Measurements from ENCODE around the gene SORCS2.

The SORCS2 gene

DNA sequence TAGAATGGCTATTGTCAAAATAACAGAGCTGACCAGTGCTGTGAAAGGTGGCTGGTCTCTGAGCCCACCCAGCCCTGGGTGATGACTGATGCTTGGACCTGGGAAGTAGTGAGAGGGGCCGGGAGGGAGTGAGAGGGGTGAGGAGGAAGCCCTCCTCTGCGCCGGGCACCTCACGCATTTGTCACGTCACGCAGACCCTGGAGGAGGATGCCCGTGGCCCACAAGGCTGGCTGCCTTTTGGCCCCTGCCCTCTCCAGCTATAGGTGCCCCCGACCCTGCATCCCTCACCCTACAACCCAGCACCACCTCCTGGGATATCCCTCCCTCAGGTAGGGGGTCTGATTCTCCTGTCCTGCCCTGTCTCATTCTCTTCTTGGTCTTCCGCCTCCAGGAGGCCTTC lies 539.9 kb downstream of the SORCS2 start:
- DNase-seq, result no peak

GRCh38 chr4:7733201-7733600 lies 540.9 kb downstream of the SORCS2 start:
- DNase-seq, result no peak

DNA sequence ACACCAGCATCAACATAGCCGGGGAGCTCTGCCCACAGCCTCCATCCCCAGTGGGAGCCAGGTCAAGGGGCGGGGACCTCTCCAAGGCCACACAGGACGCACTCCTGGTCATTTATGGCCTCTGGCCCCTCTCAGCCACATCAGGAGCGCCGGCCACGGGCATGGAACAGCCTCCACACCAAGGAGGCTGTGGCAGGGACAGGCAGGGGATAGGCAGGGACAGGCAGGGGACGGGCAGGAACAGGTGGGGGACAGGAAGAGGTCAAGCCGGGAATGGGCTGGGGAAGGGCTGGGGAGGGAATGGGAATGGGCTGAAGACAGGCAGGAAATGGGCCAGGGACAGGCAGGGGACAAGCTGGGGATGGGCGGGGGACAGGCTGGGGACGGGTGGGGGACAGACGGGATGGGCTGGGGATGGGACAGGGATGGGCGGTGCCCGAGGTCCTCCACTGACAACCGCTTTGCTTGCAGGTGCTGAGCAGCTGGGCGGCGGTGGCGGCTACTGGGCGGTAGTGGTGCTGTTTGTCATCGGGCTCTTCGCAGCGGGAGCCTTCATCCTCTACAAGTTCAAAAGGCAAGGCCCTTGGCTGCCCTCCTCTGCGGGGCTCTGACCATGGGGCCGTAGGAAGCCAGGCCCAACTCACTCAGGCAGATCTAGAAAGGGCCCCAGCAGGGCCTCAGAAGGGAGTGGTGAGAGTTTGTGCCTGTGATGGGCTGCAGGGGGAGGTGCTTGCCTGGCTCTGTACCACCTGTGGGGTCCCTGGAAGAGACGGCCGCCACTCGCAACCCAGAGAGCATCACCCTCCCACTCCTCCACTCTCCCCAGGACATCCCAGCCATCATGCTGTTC lies 541.7 kb downstream of the SORCS2 start:
- no peak for DNase-seq

GRCh38 chr4:7734651-7735260 lies 542.4 kb downstream of the SORCS2 start:
- DNase-seq, result no peak

- no peak for DNase-seq
Observed at GRCh38 chr4:7735395-7735794, 543.1 kb downstream of the SORCS2 start.

- DNase-seq, result no peak
Observed at GRCh38 chr4:7735961-7736360, 543.6 kb downstream of the SORCS2 start.

- DNase-seq, result no peak
Observed at GRCh38 chr4:7736436-7737267, 544.3 kb downstream of the SORCS2 start.

GRCh38 chr4:7737268-7737645 lies 544.9 kb downstream of the SORCS2 start:
- DNase-seq, result no peak

DNA sequence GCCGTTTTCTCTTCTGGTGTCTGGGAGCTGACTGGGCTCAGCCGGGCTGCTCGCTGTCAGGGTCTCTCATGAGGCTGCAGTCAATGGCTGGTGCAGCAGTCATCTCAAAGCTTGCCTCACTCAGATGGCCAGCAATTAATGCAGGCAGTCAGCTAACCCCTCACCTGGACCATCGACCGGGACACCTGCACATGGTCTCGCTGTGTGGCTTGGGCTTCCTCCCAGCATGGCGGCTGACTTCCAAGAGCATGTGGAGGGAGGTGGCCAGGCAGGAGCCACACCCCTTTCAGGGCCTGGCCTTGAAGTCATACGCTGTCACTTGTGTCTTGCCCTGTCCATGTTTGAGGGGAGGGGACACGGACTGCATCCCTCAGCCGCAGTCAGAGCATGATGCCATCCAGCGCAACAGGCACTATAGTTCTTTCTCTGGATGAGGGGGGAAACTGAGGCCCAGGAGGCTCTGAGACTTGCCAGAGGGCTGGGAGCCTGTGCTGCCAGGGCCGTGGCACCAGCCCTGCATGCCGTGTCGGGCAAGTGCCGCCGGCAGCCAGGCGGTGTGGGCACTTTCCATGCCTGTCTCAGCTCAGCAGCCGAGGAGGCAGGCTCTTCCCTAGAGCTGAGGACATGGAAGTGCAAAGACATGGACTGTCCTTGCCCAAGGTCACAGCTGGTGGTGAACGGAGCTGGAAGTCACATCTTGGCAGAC lies 545.6 kb downstream of the SORCS2 start:
- DNase-seq, result no peak

- DNase-seq, result no peak
Observed at GRCh38 chr4:7738458-7739076, 546.2 kb downstream of the SORCS2 start.

GRCh38 chr4:7739077-7739917 lies 547.0 kb downstream of the SORCS2 start:
- no peak for DNase-seq

DNA sequence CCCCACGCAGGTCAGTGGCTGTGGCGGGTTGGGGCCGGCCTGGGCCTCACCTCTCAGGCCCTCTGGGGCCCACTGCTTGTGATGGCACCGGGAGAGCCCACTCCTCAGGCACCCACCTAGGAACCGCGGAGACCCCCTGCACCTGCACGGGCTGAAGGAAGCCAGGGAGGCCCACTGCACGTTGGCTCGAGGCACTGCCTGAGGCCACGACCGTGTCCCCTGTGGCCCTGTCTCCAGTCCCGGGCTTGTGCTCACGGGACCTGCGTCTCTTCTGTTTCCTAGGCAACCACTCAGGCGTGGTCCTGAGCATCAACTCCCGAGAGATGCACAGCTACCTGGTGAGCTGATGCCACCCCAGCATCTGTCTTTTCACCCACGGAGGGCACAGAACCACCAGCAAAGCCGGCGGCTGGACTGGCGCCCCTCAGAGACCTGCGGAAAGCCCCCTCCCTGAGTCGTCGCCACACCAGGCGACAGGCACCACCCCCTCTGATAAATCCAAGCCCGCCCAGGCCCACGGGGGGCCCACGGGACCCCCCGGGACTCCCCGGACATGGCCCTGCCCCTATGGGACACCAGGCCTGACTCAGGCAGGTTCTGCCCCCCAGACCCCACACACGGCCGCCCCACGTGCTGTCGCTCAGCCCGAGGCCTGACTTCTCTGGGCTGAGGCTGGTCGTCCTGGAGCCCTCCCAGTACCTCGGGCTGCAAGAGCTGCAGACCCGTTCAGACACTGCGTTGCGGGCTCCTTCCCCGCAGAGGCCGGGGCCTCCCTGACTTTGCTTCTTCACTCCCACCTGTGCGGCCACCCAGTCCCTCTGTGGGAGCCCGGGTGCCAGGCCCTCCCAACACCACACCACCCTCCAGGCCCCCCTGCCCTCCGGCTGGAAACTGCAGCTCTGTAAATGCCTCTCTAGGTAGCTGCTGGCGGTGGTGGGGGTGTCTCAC lies 547.9 kb downstream of the SORCS2 start:
- DNase-seq, result no peak

DNA sequence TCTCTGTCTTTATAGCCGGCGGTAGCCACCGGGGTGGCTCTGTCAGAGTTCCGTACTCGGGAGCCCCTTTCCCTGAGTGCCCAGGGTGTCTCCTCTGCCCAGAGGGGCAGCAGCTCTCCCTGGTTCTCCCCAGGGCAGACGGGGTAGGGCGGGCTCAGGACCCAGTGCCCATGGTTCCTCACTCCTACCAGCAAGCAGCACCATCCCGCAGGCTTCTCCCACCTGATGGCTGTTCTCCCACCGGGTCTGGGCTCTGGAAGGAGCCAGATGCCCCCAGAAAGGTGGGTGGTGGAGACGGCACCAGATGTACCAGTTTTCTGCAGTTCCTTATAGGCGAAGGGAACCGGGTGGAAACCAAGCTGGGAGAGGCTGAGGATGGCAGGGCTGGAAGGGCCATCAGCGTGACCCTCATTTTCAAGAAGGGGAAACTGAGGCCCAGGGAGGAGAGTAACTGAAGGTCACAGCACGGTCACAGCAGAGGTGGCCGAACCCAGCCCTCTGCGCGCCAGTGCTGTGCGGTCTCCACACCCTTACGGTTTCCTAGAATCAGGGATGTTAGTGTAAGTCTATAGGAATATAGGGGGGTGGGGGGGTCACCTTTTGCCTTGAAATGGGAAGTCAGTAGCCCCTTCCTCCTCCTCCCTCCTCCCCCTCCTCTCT lies 548.7 kb downstream of the SORCS2 start:
- no peak for DNase-seq

DNA sequence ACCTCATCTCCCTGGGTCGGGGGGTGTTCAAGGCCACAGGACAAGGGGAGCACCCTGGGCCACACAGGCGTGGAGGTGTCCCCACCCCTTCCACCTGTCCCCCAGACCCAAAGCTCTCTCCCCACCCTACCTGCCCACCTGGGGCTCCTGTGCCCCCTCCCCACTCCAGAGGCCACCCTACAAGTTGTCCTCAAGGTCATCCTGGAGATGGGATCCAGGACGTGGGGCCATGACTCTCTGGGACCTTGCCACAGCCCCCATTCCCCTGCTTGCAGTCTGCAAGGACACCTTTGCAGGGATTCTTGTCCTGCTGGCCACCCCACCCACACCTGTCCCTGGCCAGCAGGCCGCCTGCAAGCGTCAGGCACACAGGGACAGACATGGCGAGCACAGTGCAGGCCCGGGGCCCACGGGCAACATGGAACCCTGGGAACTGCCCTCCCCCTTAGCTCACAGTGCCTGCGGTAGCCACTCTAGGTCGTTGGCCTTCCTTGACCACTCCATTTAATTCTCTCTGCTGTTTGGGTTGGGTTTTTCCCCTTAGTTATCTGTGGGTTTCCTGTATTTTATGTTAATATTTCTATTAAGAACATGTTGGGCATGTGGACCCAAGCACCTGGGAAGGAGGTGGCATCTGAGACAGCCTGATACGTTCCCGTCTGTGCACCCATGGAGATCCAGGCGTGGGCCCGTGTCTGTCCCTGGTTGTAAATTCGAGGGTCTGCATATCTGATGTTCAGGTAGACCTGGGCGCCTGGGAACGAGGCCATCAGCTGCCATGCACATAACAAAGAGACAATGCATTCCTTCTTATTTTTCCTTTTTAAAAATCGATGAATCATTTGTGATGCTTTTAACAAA lies 549.8 kb downstream of the SORCS2 start:
- no peak for DNase-seq

GRCh38 chr4:7742807-7743280 lies 550.5 kb downstream of the SORCS2 start:
- DNase-seq, result no peak

DNA sequence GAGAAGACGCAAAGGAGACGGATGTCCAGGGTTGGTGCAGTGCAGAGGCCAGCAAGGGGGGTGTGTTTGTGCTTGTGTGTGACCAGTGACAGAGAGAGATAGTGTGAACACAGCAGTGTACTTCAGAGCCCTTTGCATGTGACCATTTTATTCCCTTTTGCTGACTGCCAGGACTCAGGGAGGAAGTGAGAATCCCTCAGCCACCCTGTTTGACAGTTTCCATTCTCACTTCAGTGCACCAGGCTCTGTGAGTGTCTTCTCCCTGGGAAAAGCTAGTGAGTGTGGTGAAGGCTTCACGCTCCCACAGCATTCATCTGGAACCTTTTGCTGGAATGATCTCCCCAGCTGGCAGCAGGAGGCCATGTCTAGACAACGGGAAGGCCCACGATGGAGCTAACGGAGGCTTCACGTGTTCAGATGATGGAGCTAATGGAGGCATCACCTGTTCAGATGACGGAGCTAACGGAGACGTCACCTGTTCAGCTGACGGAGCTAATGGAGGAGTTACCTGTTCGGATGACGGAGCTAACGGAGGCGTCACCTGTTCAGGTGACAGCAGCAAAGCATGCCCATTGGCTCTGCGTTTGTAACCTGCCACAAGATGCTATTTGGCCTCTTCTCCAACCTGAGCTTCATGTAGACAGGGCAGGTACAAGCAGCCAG lies 551.9 kb downstream of the SORCS2 start:
- DNase-seq, result no peak

DNA sequence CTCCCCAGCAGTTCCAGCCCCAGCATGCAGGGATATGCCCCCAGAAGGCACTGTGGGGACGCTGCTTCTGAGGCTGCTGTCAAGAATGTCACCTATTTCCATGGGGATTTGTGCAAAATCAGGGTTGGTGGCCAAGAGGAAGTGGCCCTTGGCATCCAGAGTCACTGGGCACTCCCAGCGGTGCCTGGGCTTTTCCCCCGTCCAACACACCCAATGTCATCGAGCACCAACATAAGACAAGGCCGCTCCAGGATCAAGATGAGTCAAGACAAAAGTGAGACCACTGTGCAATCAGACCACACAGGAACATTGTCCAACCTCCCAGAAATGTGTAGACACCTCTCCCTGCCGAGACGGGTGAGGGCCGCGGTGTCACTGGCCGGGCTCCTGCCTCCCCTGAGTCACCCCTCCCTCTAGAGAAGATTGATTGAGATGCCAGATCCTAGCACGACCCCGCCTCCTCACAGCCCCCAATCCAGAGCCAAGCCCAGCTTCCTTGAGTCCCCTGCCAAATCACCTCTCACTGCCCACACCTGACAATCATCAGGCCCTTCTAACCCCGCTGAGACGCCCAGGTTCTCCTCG lies 553.1 kb downstream of the SORCS2 start:
- no peak for DNase-seq

Data from stimulated activated CD8-positive, alpha-beta memory T cell treated with anti-CD3 and anti-CD28 coated beads, Interleukin-4, amount 100 ng/mL, for 48 hours (primary cell).